Psoas muscle (tissue), 8 donors: ENCODE data around the gene CRAT. TPM values are rescaled to one million over a fixed set of nuclear protein-coding genes. Genes with fewer than 3 reads are reported as not detected.
A peak's percentile ranks its signal among the peaks of the same experiment; 100 is the strongest.

Experiments
- ATAC-seq, 4 donors: fragments of 200-7000 bp; cut with Tn5 transposase; one replicate each; pipeline ENCODE4 v1.9.1; 2020; ENCODE audit warnings: moderate library complexity in 3 of 4, mild to moderate bottlenecking in 2 of 4
- DNase-seq, 2 donors: peaks; one replicate each; pipeline ENCODE4 v3.0.0-alpha.2; 2020
- H3K27ac ChIP-seq: fragments of 200-600 bp; one replicate; pipeline ENCODE4 v1.8.0; 2022
- H3K27me3 ChIP-seq, 3 donors: fragments of 200-600 bp in 1 of 3; one replicate each; pipeline versions ENCODE4 v1.6.1 to v1.8.0; 2013 to 2022; ENCODE audit warnings: low read length in 2 of 3, mild to moderate bottlenecking in 2 of 3, moderate library complexity in 1 of 3; ENCODE audit not compliant: insufficient read depth in 3 of 3
- H3K36me3 ChIP-seq, 2 donors: fragments of 200-600 bp in 1 of 2; one replicate each; pipeline versions ENCODE4 v1.6.1 to v1.8.0; 2013 to 2022; ENCODE audit warnings: low read depth in 1 of 2, mild to moderate bottlenecking in 1 of 2, moderate library complexity in 1 of 2; ENCODE audit not compliant: insufficient read depth in 1 of 2
- H3K4me1 ChIP-seq: fragments of 200-600 bp; one replicate; pipeline ENCODE4 v1.8.0; 2022
- H3K4me3 ChIP-seq: fragments of 200-600 bp; one replicate; pipeline ENCODE4 v1.8.0; 2022; ENCODE audit warnings: mild to moderate bottlenecking
- H3K9me3 ChIP-seq: fragments of 200-600 bp; one replicate; pipeline ENCODE4 v1.8.0; 2022
- CTCF ChIP-seq: fragments of 200-600 bp; IDR thresholded peaks from one replicate; pipeline ENCODE4 v1.8.0; 2022; ENCODE audit warnings: antibody characterized with exemption
- WGBS, 3 donors: extraction: QIAGEN DNeasy Blood & Tissue Kit; methylation state at CpG; one replicate each; pipeline versions ENCODE4 v1.1.6 to v1.1.7; 2013; 5-methylcytosine and 5-hydroxymethylcytosine counted together
- intact Hi-C, 2 donors: fragments of 100-400 bp; cut with DNase I; formaldehyde crosslinking; loops; one replicate each; pipeline versions ENCODE4 v1.11.0 to v1.14.2; 2022
- polyA plus RNA-seq, 3 donors: library from polyadenylated mRNA; stranded (reverse); fragments of 200-250 nt; gene quantifications; one replicate each; pipeline ENCODE4 v1.2.3, GENCODE V29; 2013
- total RNA-seq, 4 donors: library from RNA; stranded (reverse); fragmentation: NEBNext Ultra II Directional in 2 of 4; extraction: Animal tissue kit (Norgen Biotek cat#: 25700) in 2 of 4; gene quantifications; one replicate each; pipeline versions ENCODE4 v1.2.1 to v1.2.4, GENCODE V29; 2021 to 2023
- donor health status: healthy with polysubstance abuse.
- donor health status: DM: no; HTN: no; CAD: no; lungs with moderate emphysema.
- donor health status: Bipolar disorder and iron deficiency.
- donor health status: healthy.
- donor health status: DM: yes; HTN: yes; CAD: no.
- donor health status: DM: no; HTN: no; CAD: no.
- donor health status: DM: no; HTN: no; CAD: no.
- donor health status: DM: yes; HTN: yes; CAD: no.

CRAT gene
- total and polyA plus RNA-seq, 7 donors: 88.7 to 229 (median 123) TPM

GRCh38 chr9:129104051-129104450, 6.5 kb downstream of the CRAT start:
- H3K4me3 ChIP-seq: peak overlapping the region; percentile 38
- peaks cover 0 to 53% of the 10 kb centered on the region in 2 donors for H3K36me3 ChIP-seq
- WGBS, 3 donors: 63 to 85% (median 67%) methylated on average over 11 of the region's 11 CpGs
- DNase-seq (no peak), ATAC-seq (peak; percentile 11 to 28 (median 17))
- no peaks in the 10 kb centered on the region for H3K9me3 ChIP-seq
- no peak for TF ChIP-seq CTCF
- no peaks in the 10 kb centered on the region for H3K27me3 ChIP-seq
- peak overlapping the region; percentile 84 for H3K27ac ChIP-seq
- intact Hi-C loops: no loop called here
- H3K4me1 ChIP-seq: peaks cover 36% of the 10 kb centered on the region

GRCh38 chr9:129103595-129103965, 7.0 kb downstream of the CRAT start:
- Histone ChIP-seq H3K36me3 (peaks cover 0 to 54% of the 10 kb centered on the region in 2 donors), H3K4me1 (peaks cover 31% of the 10 kb centered on the region), H3K27me3 (no peaks in the 10 kb centered on the region), H3K27ac (peak overlapping the region; percentile 84), H3K4me3 (peak overlapping the region; percentile 38), H3K9me3 (no peaks in the 10 kb centered on the region)
- DNase-seq (peak in 1 of 2 donors; percentile 70), ATAC-seq (peak; percentile 74 to 81 (median 78))
- TF ChIP-seq CTCF: no peak
- WGBS, 3 donors: 50 to 64% (median 51%) methylated on average over 4 of the region's 4 CpGs
- intact Hi-C loops: no loop called here

- intact Hi-C loops: no loop called here
- Histone ChIP-seq H3K4me1 (peaks cover 25% of the 10 kb centered on the region), H3K4me3 (peak overlapping the region; percentile 38), H3K27me3 (no peaks in the 10 kb centered on the region), H3K27ac (peak overlapping the region; percentile 84), H3K9me3 (no peaks in the 10 kb centered on the region), H3K36me3 (peaks cover 4 to 60% of the 10 kb centered on the region in 2 donors)
- ATAC-seq: peak; percentile 82 to 85 (median 82)
- TF ChIP-seq CTCF: peak; percentile 56
- DNase-seq: peak; percentile 67 to 84
- 32 to 36% (median 35%) methylated on average over 13 to 14 of the region's 14 CpGs for WGBS, 3 donors
These were observed 7.6 kb downstream of the CRAT start for GRCh38 chr9:129102791-129103594.

- no peak for TF ChIP-seq CTCF
- intact Hi-C loops: no loop called here
- WGBS, 3 donors: 86 to 89% (median 87%) methylated on average over 12 to 13 of the region's 13 CpGs
- Histone ChIP-seq H3K4me1 (peaks cover 20% of the 10 kb centered on the region), H3K27ac (no peak overlapping the region), H3K4me3 (no peak overlapping the region), H3K36me3 (peaks cover 4 to 61% of the 10 kb centered on the region in 2 donors), H3K27me3 (no peaks in the 10 kb centered on the region), H3K9me3 (no peaks in the 10 kb centered on the region)
- ATAC-seq (no peak), DNase-seq (no peak)
These were observed 8.5 kb downstream of the CRAT start for GRCh38 chr9:129102095-129102525.
